Activated CD4-positive, alpha-beta T cell treated with anti-CD3 and anti-CD28 coated beads, Interleukin-2, Interleukin-6, amounts not matched to agents 100 ng/mL and 50 ng/mL, durations not matched to agents 16 hours and 8 hours (primary cell): ENCODE results near the gene ATP12A.
"Not testable (repeated sequence)": the region's sequence is repeated elsewhere in the genome, so short reads cannot be mapped to it uniquely, and the experiment has no call there.

ENCODE experiments used
- DNase-seq: peaks from one replicate; pipeline ENCODE4 v3.0.0-alpha.2; 2020

Gene ATP12A

GRCh38 chr13:24691381-24691780 lies 11.2 kb downstream of the ATP12A start:
- DNase-seq = no peak

- no peak for DNase-seq
Observed at GRCh38 chr13:24692561-24692960, 12.4 kb downstream of the ATP12A start.

GRCh38 chr13:24693862-24694471 lies 13.8 kb downstream of the ATP12A start:
- peak; percentile 77 for DNase-seq

GRCh38 chr13:24694907-24695306 lies 14.7 kb downstream of the ATP12A start:
- DNase-seq = no peak

- DNase-seq = no peak
Observed at GRCh38 chr13:24698686-24699085, 18.5 kb downstream of the ATP12A start.

GRCh38 chr13:24699541-24699940 lies 19.3 kb downstream of the ATP12A start:
- no peak for DNase-seq

GRCh38 chr13:24700539-24700938 lies 20.3 kb downstream of the ATP12A start:
- no peak for DNase-seq

GRCh38 chr13:24706886-24707585 lies 26.8 kb downstream of the ATP12A start:
- no peak for DNase-seq

- peak; percentile 85 for DNase-seq
Observed at GRCh38 chr13:24709186-24709913, 29.1 kb downstream of the ATP12A start.

- DNase-seq = no peak
Observed at GRCh38 chr13:24713022-24713421, 32.8 kb downstream of the ATP12A start.

- no peak for DNase-seq
Observed at GRCh38 chr13:24716011-24716410, 35.8 kb downstream of the ATP12A start.

GRCh38 chr13:24716446-24716845 lies 36.2 kb downstream of the ATP12A start:
- DNase-seq = no peak

GRCh38 chr13:24717217-24717616 lies 37.0 kb downstream of the ATP12A start:
- DNase-seq = no peak

- no peak for DNase-seq
Observed at GRCh38 chr13:24718192-24718965, 38.2 kb downstream of the ATP12A start.

- no peak for DNase-seq
Observed at GRCh38 chr13:24719139-24719538, 38.9 kb downstream of the ATP12A start.

GRCh38 chr13:24723206-24723605 lies 43.0 kb downstream of the ATP12A start:
- DNase-seq = no peak

- DNase-seq = no peak
Observed at GRCh38 chr13:24724714-24725113, 44.5 kb downstream of the ATP12A start.

- no peak for DNase-seq
Observed at GRCh38 chr13:24725379-24725778, 45.2 kb downstream of the ATP12A start.

GRCh38 chr13:24727731-24728601 lies 47.8 kb downstream of the ATP12A start:
- peak; percentile 82 for DNase-seq

GRCh38 chr13:24730873-24731567 lies 50.8 kb downstream of the ATP12A start:
- not testable (repeated sequence) for DNase-seq

GRCh38 chr13:24734950-24735349 lies 54.7 kb downstream of the ATP12A start:
- DNase-seq = no peak

- no peak for DNase-seq
Observed at GRCh38 chr13:24737042-24737441, 56.8 kb downstream of the ATP12A start.
